ENCODE results near the gene GPC6.

GPC6 gene

DNA sequence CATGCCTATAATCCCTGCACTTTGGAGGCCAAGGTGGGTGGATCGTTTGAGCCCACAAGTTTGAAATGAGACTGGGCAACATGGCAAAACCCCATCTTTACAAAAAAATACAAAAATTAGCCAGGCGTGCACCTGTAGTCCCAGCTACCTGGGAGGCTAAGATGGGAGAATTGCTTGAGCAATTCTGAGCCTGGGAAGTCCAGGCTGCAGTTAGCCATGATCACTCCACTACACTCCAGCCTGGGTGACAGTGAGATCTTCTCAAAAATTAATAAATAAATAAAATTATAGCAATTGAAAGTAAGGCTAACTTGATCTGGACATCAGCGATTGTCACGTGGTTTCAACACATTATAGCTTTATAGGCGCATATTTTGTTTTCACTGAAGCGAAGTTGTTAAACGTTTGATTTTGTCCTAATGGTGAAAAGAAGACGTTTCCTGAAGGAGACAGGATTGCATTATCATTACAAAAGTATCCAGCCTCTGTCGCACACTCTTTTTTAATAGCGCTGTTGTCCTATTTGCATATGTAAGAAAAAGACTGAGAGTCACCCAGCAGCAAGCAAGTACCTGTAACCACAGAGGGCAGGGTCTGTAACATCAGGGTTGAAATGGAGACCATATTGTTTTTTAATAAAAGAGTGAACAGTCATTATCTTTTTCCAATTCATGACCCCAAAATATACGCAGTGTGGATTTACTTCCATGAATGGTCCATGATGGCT is 917.2 kb downstream of the GPC6 start:
- DNase-seq, result no peak

GRCh38 chr13:94145966-94146365 is 919.4 kb downstream of the GPC6 start:
- DNase-seq, result no peak

DNA sequence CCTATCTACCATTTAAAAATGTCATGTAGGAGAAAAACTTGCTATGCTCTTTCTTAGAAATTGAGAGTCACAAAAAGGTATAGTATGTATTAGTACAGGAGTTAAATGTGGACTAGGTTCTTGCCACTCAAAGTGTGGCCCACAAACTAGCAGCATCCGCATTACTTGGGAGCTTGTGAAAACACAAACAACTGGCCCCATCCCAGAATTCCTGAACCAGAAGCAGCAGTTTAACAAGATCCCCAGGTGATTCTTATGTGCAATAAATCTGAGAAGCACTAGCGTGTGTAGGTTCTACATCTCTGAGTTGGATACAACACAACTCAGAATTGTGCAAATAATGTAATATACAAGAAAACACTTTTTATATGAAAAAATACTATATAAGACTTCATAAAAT is 927.0 kb downstream of the GPC6 start:
- no peak for DNase-seq

DNA sequence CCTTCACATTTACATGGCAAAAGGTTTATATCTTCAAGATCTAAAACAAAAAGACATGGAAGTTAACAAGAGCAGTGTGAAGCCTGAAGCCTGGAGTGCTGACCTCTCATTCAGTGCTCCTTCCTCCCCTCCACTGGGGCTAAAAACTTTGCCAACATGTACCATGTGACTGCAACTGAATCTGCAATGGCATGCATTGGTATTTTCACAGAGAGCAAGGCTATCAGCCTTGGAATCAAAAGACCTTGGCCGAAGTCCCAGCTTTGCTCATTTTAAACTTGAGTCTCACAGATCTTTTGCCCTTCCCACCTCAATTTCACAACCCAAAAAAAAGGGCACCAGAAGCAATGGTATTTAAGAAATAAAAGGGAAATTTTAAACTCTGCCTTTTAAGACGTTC is 927.8 kb downstream of the GPC6 start:
- no peak for DNase-seq

DNA sequence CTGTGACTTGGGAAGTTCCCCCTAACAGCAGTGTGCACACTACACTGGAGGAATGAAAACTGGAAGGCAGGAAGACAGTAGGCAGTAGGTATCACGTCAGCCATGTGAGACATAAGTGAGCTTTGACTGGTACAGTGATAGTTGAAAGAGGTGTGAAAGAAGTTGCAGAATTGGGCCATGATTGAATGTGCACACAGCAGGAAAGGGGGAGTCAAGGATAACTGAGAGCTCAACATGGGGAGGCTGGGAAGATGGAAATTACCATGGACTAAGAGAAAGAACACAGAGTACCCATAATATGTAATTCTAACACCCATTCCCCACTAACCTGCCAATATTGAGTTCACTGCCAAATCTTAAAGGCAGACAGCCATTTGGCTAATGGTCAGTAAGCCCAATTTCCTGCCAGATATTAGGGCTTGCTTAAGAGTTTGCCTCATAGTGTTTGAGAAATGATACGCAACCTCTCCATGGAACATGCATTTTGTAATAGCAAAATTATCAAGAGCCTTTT is 931.2 kb downstream of the GPC6 start:
- DNase-seq, result no peak

- DNase-seq, result no peak
Measured at GRCh38 chr13:94160875-94161274, 934.3 kb downstream of the GPC6 start.

DNA sequence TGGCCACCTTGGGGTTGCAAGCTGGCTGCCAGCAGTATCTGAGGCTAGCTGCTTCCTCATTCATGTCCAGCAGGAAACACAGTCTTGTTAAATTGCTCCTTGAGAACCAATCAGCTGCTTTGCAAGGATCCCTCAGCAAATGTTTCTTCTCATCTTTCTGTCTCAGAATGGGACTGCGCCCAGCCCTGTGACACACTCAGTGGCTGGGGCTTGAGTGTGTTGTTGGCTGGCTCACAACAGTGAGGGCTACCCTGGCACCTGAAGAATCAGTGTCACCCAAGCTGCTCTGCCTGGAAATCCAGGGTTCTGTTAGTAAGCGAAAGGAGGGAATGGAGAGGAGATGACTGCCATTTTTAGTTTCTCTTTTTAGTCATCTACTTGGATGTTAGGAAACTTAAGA is 935.7 kb downstream of the GPC6 start:
- DNase-seq, result no peak

DNA sequence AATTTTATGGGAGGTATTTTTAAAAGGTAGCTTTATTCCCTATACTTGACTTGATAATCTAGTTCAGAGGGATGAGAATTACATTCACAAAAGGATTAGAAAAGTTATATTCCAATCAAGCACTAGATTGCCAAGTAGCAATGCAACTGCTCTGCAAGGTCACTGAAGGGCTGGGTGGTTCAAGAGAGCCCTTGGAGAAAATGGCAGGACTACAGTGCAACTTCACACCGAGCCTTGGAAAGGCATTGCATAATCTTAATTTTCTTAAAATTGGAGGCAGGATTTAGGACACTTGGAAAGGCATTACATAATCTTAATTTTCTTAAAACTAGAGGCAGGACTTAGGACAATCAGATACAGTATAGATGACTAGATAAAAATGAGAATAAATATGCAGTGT is 936.9 kb downstream of the GPC6 start:
- DNase-seq, result no peak

DNA sequence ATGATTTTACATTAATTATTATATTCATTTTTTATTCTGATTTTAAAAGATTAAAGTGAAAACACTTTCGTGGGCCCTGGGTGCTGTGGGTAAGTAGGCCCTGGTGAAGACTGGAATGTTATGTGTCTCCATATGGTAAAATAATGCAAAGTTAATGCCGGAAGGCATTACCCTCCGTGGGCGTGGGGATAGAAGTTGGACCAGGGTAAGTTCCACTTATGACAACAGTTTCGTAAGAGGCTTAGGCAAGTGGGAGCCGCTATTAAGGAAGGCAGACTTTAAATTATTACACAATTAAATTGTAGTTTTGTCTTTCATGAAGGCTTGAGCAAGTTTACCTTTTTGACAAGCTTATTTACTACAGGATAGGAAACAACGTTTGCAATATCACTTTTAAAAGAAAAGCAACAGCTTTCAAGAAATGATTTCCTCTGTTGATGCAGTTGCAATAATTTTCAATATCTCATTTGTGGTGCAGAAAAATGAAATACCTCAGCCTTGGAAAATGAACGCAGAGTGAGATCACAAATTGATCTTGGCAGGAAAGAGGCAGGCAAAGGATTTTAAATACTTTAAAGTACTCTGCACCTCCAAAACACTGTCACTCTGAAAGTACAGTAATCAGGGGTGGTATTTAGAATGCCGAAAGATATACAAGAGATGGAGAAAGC is 942.3 kb downstream of the GPC6 start:
- no peak for DNase-seq

DNA sequence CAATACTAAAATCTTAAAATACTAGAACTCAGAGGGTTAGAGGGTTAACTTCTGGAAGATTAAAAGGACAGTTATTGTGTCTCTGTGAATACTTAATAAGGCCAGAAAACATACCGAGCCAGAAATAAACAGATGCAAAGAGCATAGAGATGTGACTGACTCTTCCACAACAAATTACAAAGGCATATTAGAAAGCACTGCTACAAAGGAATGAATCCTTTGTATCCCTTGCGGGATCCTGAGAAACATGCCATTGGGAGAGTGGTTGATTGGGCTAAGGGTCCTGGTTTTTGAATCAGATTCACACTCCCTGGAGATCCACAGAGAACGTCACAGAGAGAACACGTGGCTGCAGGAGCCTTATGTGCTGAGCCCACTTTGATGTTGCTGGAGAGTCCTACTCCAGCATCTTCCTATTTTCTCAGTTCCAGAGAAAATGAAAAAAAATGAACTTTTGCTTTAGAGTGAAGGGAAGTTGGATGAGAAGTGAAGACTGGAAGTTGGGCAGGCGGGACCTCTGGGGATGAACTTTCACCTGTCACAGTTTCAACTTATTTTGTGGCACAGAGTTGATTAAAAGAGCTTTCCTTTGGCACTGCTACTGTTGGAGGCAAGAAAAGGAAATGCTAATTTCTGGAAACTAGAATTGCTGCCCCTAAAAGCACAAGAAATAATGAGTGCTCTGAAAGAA is 943.0 kb downstream of the GPC6 start:
- DNase-seq, result no peak

GRCh38 chr13:94170145-94170571 is 943.6 kb downstream of the GPC6 start:
- DNase-seq, result no peak

DNA sequence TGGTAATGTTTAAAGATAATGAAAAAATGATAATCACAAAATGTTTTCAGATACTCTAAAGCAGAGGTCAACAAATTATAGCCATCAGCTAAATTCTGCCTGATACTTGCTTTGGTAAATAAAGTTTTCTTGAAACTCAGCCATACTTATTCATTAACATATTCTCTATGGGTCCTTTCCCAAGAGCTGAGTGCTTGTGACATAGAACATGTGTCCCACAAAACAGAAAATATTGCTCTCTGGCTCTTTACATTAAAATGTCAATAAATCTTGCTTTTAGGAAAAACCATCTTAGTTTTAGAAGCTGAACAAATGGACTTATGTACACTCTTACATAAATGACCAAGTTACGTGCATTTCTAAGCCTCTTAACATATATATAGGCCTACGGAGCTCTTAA is 945.8 kb downstream of the GPC6 start:
- no peak for DNase-seq

- DNase-seq, result no peak
Measured at GRCh38 chr13:94173312-94173854, 946.8 kb downstream of the GPC6 start.

GRCh38 chr13:94174009-94174408 is 947.4 kb downstream of the GPC6 start:
- DNase-seq, result no peak

- no peak for DNase-seq
Measured at GRCh38 chr13:94175076-94175475, 948.5 kb downstream of the GPC6 start.

DNA sequence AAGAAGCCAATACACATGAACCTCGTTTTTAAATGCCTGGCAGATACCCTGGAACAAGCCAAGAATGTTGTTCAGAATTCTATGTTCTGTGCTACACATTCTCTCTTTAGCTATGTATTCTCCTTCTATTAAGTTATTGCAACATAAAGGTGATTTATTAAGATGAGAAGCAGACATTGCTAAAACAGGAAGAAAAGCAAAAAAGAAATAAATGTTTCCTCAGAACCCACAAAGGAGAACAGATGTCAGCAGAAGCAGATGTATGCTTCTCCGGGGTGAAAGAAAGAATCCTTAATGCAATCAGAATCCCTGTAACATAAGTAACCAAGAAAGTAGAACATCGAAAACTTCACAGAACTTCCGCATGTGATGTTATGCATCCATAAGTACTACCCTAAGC is 950.0 kb downstream of the GPC6 start:
- DNase-seq, result no peak

- DNase-seq, result no peak
Measured at GRCh38 chr13:94177041-94177440, 950.4 kb downstream of the GPC6 start.

GRCh38 chr13:94178625-94179244 is 952.1 kb downstream of the GPC6 start:
- DNase-seq, result peak; percentile 30

- DNase-seq, result no peak
Measured at GRCh38 chr13:94181461-94182107, 955.0 kb downstream of the GPC6 start.

DNA sequence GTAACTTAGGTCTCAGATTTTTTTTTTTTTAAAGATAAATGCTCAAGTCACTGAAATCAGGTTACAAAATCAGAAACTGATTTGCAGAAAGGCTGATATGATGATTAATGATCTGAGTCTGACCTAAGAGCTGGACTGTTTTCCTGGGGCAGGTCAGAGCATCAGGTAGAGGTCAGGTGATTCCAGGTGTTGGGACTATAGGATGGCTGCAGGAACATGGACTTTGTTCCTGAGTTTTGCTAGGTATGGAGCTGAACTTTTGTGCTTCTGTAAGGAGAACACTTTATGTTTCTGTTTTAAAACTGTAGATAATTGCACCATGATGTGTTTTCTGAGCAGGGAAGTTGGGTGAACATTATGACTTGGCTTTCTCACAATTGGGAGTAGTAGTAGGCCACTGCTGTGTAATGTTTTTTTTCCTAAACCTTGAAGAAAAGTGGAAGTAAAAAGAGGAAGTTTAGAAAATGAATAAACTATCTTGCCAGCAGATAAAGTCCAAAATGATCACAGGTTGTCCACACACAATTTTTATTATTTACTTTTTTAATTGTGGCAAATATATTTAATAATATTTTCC is 955.7 kb downstream of the GPC6 start:
- DNase-seq, result no peak

DNA sequence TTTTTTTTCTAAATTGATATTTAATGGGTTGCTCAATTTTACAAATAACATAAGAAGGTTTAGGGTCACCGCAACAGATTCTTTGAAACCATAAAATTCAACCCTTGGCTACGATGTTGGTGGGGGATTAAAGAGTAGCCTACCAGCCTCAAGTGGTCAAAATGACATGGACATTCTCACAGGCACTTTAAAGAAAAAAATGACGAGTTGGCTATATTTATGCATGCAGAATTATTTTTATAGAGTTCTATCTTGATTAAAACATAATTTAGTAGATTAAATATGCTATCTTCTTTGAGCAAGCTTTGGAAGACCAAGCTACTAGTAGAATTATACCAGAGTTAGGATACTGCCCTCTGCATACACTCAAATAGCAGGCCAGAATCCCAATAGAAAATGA is 959.9 kb downstream of the GPC6 start:
- DNase-seq, result no peak

DNA sequence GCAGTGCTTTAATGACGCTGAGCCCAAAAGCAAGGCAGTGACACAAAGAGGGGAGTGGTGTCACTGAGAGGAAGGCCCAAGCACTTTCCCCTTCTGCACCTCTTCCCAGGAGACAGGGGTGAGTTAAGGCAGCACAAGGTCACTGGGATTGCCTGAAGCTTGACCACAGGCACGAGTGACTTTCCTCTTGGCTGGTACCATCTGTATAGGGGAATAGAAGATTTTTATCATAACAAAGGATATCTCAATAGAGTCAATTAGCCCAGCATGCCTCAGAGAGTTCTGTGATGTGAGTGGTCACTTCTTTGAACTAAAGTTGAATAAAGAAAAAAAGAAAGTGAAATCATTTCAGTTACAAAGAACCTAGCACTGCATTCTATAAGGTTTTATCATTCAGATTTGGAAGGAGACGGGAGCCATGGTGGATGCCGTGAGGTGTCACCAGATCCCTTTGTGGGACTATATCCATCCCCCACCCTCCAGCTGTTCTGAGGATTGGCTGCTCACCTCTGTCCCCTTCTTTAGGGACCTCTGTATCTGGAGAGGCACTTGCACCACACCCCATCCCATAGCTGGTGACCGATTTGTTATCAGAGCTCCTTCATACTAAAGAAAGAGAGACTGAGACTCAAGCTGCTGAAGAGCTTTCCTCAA is 961.7 kb downstream of the GPC6 start:
- no peak for DNase-seq

Measured in NCI-H187 treated with DMSO at 0.1 percent for 48 hours (cell line).